Stimulated activated CD4-positive, alpha-beta T cell treated with anti-CD3 and anti-CD28 coated beads, Interleukin-15, amount 100 ng/mL, for 48 hours (primary cell): ENCODE data around the gene FARP1.

ENCODE experiments used
- DNase-seq, 2 donors: peaks; one replicate each; pipeline ENCODE4 v3.0.0-alpha.2; 2020; ENCODE audit warnings: low read depth in 2 of 2

Gene FARP1

GRCh38 chr13:98133946-98134345 lies 8.9 kb upstream of the FARP1 start:
- DNase-seq = no peak

- DNase-seq = no peak
These were observed 8.0 kb upstream of the FARP1 start for GRCh38 chr13:98134901-98135300.

- DNase-seq = no peak
These were observed 1.8 kb upstream of the FARP1 start for GRCh38 chr13:98141091-98141490.

GRCh38 chr13:98141509-98142379 lies 1.1 kb upstream of the FARP1 start:
- DNase-seq = no peak

- no peak for DNase-seq
These were observed 261 bp downstream of the FARP1 start for GRCh38 chr13:98143157-98143553.

- no peak for DNase-seq
These were observed 720 bp downstream of the FARP1 start for GRCh38 chr13:98143601-98144026.

- DNase-seq = no peak
These were observed 1.3 kb downstream of the FARP1 start for GRCh38 chr13:98144027-98144741.

GRCh38 chr13:98144801-98145350 lies 2.0 kb downstream of the FARP1 start:
- no peak for DNase-seq

- DNase-seq = no peak
These were observed 4.6 kb downstream of the FARP1 start for GRCh38 chr13:98147521-98147920.

- DNase-seq = no peak
These were observed 8.1 kb downstream of the FARP1 start for GRCh38 chr13:98150832-98151479.

GRCh38 chr13:98155475-98156109 lies 12.7 kb downstream of the FARP1 start:
- no peak for DNase-seq

- no peak for DNase-seq
These were observed 13.4 kb downstream of the FARP1 start for GRCh38 chr13:98156259-98156658.

- no peak for DNase-seq
These were observed 14.3 kb downstream of the FARP1 start for GRCh38 chr13:98157188-98157587.

- DNase-seq = no peak
These were observed 14.7 kb downstream of the FARP1 start for GRCh38 chr13:98157609-98158008.

GRCh38 chr13:98158172-98158899 lies 15.4 kb downstream of the FARP1 start:
- DNase-seq = no peak

GRCh38 chr13:98162935-98163334 lies 20.0 kb downstream of the FARP1 start:
- no peak for DNase-seq

- no peak for DNase-seq
These were observed 26.4 kb downstream of the FARP1 start for GRCh38 chr13:98169331-98169730.

- no peak for DNase-seq
These were observed 29.2 kb downstream of the FARP1 start for GRCh38 chr13:98171900-98172589.

GRCh38 chr13:98172590-98173422 lies 29.9 kb downstream of the FARP1 start:
- DNase-seq = no peak
